HepG2 (cell line): ENCODE results near the gene GRM4. TPM values are rescaled to one million over a fixed set of nuclear protein-coding genes. Genes with fewer than 3 reads are reported as not detected.

Experiments used
- KLF15 ChIP-seq: sonication (generic); formaldehyde crosslinking; IDR thresholded peaks from 2 replicates; pipeline ENCODE4 v1.8.1; 2023; ENCODE audit warnings: borderline replicate concordance, mild to moderate bottlenecking, inconsistent platforms, missing genetic modification reagents, mixed read lengths
- MYC ChIP-seq: sonication (generic); formaldehyde crosslinking; IDR thresholded peaks from 2 replicates; pipeline ENCODE4 v1.9.0; 2021; ENCODE audit warnings: missing genetic modification reagents, borderline replicate concordance
- NFATC3 ChIP-seq: sonication (generic); formaldehyde crosslinking; IDR thresholded peaks from 2 replicates; pipeline ENCODE4 v1.5.1; 2020; ENCODE audit warnings: mild to moderate bottlenecking, missing genetic modification reagents
- NFIB ChIP-seq: sonication (generic); formaldehyde crosslinking; IDR thresholded peaks from 2 replicates; pipeline ENCODE4 v1.9.0; 2021; ENCODE audit warnings: missing genetic modification reagents, mild to moderate bottlenecking, borderline replicate concordance
- NFKB2 ChIP-seq: sonication (generic); formaldehyde crosslinking; IDR thresholded peaks from 2 replicates; pipeline ENCODE4 v1.4.0; 2020; ENCODE audit warnings: missing genetic modification reagents, borderline replicate concordance
- PREB ChIP-seq: sonication (generic); formaldehyde crosslinking; IDR thresholded peaks from 2 replicates; pipeline ENCODE4 v1.4.0; 2020; ENCODE audit warnings: missing genetic modification reagents
- ZNF143 ChIP-seq: sonication (generic); formaldehyde crosslinking; IDR thresholded peaks from 2 replicates; pipeline ENCODE4 v1.4.0; 2020; ENCODE audit warnings: missing genetic modification reagents
- ZNF407 ChIP-seq: sonication (generic); formaldehyde crosslinking; IDR thresholded peaks from one replicate; pipeline ENCODE4 v1.5.1; 2020; ENCODE audit warnings: mild to moderate bottlenecking, missing genetic modification reagents; ENCODE audit errors: not compliant biosample characterization
- polyA plus RNA-seq, 8 experiments: library from polyadenylated mRNA; depleted of rRNA in 3 of 8; stranded (reverse) in 7 of 8; unstranded in 1 of 8; fragments of >200 nt; fragmentation: Illumina TruSeq in 4 of 8; extraction: Trizol in 4 of 8; gene quantifications; 2 replicates each; pipeline versions ENCODE4 v1.2.1 to v1.2.3, GENCODE V29; 2011 to 2016; ENCODE audit warnings: low read depth in 4 of 8, missing spikeins in 1 of 8, mixed read lengths in 1 of 8; ENCODE audit not compliant: insufficient read depth in 1 of 8
- total RNA-seq, 5 experiments: library from RNA; depleted of rRNA; stranded (reverse); fragments of >200 nt; fragmentation: Illumina TruSeq; extraction: Trizol; gene quantifications; 2 replicates each; pipeline ENCODE4 v1.2.3, GENCODE V29; 2016; ENCODE audit warnings: low read depth in 1 of 5
- TF ChIP-seq, protein P1 (sequence below): sonication (generic); formaldehyde crosslinking; IDR thresholded peaks from 2 replicates; pipeline ENCODE4 v1.4.0; 2020; ENCODE audit warnings: missing genetic modification reagents, mild to moderate bottlenecking, borderline replicate concordance
- TF ChIP-seq, protein P2 (sequence below), 2 experiments: sonication (generic) in 1 of 2; formaldehyde crosslinking in 1 of 2; IDR thresholded peaks; 2 replicates each; pipeline versions ENCODE4 v1.6.1 to v1.9.0; 2014 to 2022; ENCODE audit warnings: antibody characterized with exemption in 1 of 2, borderline replicate concordance in 1 of 2, inconsistent platforms in 1 of 2, low read depth in 1 of 2, missing genetic modification reagents in 1 of 2

The GRM4 gene
- total and polyA plus RNA-seq, 2 of the 13 experiments (the other 11 are each of a cell fraction or from before 2014, with no cell fraction given): not detected

- TF ChIP-seq ZNF407 (CRISPR knock-in tag) (no peak), NFIB (CRISPR knock-in tag) (no peak), KLF15 (no peak), MYC (CRISPR knock-in tag) (no peak), ZNF143 (CRISPR knock-in tag) (no peak), NFATC3 (CRISPR knock-in tag) (no peak), PREB (CRISPR knock-in tag) (no peak), NFKB2 (CRISPR knock-in tag) (no peak)
- TF ChIP-seq, protein P1, sequence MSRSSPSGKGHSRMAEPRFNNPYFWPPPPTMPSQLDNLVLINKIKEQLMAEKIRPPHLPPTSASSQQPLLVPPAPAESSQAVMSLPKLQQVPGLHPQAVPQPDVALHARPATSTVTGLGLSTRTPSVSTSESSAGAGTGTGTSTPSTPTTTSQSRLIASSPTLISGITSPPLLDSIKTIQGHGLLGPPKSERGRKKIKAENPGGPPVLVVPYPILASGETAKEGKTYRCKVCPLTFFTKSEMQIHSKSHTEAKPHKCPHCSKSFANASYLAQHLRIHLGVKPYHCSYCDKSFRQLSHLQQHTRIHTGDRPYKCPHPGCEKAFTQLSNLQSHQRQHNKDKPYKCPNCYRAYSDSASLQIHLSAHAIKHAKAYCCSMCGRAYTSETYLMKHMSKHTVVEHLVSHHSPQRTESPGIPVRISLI (CRISPR knock-in tag): no peak
- TF ChIP-seq, protein P2, sequence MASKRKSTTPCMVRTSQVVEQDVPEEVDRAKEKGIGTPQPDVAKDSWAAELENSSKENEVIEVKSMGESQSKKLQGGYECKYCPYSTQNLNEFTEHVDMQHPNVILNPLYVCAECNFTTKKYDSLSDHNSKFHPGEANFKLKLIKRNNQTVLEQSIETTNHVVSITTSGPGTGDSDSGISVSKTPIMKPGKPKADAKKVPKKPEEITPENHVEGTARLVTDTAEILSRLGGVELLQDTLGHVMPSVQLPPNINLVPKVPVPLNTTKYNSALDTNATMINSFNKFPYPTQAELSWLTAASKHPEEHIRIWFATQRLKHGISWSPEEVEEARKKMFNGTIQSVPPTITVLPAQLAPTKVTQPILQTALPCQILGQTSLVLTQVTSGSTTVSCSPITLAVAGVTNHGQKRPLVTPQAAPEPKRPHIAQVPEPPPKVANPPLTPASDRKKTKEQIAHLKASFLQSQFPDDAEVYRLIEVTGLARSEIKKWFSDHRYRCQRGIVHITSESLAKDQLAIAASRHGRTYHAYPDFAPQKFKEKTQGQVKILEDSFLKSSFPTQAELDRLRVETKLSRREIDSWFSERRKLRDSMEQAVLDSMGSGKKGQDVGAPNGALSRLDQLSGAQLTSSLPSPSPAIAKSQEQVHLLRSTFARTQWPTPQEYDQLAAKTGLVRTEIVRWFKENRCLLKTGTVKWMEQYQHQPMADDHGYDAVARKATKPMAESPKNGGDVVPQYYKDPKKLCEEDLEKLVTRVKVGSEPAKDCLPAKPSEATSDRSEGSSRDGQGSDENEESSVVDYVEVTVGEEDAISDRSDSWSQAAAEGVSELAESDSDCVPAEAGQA (IDR thresholded peaks at IDR 0.05; ENCODE audit: low read depth): no peak
- TF ChIP-seq, protein P2 (CRISPR knock-in tag; IDR thresholded peaks at IDR 0.05; ENCODE audit: borderline replicate concordance): no peak
Measured at GRCh38 chr6:34155471-34156300, 9.8 kb upstream of the GRM4 start (continued).
